HG02938 (cell line): ENCODE measurements around the gene GSS.

Source experiments
- ATAC-seq: cut with Tn5 transposase; IDR thresholded peaks from one replicate; pipeline ENCODE4 v1.9.1; 2021; ENCODE audit warnings: mild to moderate bottlenecking, moderate library complexity; ENCODE audit not compliant: unreplicated experiment

Gene GSS

GRCh38 chr20:34979366-34980153 lies 24.0 kb upstream of the GSS start:
- no peak for ATAC-seq

DNA sequence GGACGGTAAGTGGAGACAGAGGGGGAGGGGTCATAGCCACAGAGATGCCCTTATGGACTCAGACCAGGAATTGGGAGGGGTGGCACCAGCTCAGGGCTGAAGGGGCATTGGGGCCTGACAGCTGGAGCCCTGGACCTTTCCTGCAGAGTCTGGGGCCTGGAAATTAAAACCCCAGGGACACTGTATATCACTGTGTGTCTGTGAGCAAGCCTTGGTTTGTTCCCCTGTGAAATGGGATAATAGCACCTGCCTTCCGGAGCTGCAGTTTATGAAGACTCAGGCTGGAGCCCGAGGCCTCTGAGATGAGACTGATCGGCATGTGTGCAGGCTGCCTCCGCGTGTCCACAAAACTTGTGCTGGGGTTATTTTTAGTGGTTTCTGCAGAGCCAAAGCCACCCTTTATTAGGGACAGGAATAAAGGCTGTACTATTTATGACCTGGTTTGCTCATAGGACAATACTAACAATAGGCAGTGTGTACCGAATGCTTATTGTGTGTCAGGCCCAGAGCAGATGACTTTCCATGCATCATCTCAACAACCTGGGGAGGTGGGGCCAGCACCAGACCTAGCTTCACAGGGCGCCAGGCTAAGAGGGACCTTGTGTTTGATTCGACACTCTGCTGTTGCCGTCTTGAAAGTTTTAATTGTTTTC lies 22.6 kb upstream of the GSS start:
- ATAC-seq, result no peak

GRCh38 chr20:34977365-34978091 lies 21.9 kb upstream of the GSS start:
- ATAC-seq, result no peak

DNA sequence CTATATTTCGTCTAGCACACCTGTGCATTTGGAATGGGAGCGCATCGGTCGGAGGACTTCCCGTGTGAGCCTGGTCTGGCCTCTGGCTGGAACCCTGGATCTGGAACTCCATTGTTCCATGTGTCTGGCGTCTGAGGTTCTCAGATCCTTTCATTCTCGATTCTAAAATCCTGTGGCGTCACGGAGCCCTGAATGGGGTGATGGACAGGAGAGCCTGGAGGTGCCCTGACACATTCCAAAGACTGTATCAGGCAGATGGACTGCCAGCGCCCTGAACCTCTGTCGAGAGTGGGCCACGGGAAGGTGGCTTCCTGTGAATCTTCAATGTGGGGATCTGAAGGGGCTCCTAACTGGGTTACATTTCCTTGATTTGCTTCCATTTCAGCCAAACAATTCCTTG lies 20.7 kb upstream of the GSS start:
- ATAC-seq, result no peak

- no peak for ATAC-seq
Observed at GRCh38 chr20:34974246-34974645, 18.6 kb upstream of the GSS start.

GRCh38 chr20:34971561-34972235 lies 16.1 kb upstream of the GSS start:
- no peak for ATAC-seq

- ATAC-seq, result no peak
Observed at GRCh38 chr20:34970846-34971560, 15.4 kb upstream of the GSS start.

DNA sequence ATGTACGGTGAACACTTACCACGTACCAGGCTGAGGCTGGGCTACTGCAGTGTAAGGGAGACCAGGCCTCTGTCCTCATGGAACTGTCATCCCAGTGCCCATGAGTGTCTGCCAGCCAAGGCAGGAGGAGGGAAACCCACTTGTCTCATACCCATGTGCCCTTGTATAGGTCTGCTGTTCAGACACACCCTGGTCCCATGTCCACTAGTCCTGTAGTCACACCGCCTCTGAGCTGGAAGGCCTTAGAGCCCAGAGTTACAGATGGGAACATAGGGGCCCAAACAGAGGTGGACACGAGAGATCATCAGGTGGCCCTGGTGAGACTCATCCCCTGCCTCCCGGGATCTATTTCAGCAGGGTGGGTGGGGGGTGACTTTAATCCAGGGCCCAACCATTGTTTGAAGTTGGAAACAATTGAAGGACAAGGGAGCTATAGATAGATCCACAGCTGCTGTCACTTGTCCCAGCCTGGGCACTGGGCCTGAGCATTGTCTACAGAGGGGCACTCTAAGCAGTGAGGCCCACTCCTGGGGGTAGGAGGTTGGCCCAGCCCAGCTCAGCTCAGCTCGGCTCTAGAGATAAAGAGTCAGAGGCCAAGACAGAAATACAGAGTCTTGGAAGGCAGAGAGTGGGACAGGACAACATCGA lies 14.7 kb upstream of the GSS start:
- no peak for ATAC-seq

GRCh38 chr20:34968042-34968775 lies 12.6 kb upstream of the GSS start:
- ATAC-seq, result no peak

GRCh38 chr20:34967421-34967820 lies 11.8 kb upstream of the GSS start:
- no peak for ATAC-seq

DNA sequence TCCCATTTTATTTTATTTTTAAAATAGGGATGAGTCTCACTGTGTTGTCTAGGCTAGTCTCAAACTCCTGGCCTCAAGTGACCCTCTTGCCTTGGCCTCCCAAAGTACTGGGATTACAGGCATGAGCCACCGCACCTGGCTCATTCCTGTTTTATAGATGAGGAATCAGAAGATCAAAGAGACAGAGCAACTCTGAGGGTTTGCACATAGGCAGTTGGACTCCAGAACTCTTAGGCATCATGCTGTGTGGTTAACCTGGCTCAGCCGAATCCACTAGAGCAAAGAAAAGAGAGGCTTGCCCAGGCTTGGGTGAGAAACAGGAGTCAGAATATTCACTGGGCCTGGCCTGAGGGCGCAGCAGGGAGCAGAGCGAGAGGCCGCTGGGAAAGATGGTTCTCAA lies 9.4 kb upstream of the GSS start:
- no peak for ATAC-seq

- ATAC-seq, result no peak
Observed at GRCh38 chr20:34964486-34964885, 8.9 kb upstream of the GSS start.

DNA sequence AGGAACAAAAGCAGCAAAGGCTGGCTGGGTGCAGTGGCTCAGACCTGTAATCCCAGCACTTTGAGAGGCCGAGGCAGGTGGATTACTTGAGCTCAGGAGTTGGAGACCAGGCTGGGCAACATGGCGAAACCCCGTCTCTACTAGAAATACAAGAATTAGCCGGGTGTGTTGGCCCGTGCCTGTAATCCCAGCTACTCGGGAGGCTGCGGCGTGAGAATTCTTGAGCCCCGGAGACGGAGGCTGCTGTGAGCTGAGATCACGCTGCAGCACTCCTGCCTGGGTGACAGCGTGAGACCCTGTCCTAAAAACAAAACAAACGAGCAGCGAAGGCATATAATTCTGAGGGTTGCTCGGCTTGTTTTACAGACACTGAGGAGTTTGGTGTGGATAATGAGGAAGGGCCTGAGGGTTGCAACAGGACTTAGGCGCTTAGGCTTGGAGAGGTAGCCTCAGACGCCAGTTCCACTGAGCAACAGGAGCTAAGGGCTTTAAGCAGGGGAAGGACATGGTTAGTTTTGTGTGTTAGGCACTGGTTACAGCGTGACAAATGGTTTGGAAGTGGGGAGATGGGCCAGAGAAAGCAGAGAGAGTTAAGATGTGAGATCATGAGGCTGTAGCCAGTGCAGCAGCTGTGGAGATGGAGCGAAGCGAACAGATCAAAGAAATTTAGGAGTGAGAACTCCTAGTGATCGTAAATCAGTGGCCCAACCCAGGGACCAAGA lies 1.3 kb upstream of the GSS start:
- no peak for ATAC-seq

- no peak for ATAC-seq
Observed at GRCh38 chr20:34956041-34956458, 444 bp upstream of the GSS start.

GRCh38 chr20:34954904-34955230 lies 739 bp downstream of the GSS start:
- ATAC-seq, result no peak

DNA sequence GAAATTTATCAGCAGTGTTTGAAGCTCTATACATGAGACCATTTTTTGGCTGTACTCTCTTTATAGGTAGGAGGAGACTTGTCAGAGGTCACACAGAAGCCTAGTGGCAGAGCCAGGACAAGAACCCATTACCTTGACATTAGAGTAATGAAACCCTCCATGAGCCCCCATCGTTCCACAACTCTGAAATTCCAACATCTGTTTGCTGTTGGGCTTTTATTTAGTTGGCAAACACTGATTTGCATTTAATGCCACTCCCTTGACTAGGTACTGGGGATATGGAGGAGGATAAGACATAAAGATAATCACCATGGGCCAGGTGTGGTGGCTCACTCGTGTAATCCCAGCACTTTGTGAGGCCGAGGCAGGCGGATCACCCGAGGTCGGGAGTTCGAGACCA lies 1.6 kb downstream of the GSS start:
- no peak for ATAC-seq

GRCh38 chr20:34952671-34953070 lies 2.9 kb downstream of the GSS start:
- no peak for ATAC-seq

- no peak for ATAC-seq
Observed at GRCh38 chr20:34951652-34952051, 4.0 kb downstream of the GSS start.

- no peak for ATAC-seq
Observed at GRCh38 chr20:34951252-34951651, 4.4 kb downstream of the GSS start.
